Stromal cell of bone marrow (primary cell): Measurements from ENCODE around the gene ETV3.
"Not testable (repeated sequence)": the region's sequence is repeated elsewhere in the genome, so short reads cannot be mapped to it uniquely, and the experiment has no call there.

Experiments
- DNase-seq: peaks from one replicate; pipeline ENCODE4 v3.0.0-alpha.2; 2012; ENCODE audit warnings: low read depth

ETV3 gene

GRCh38 chr1:157138220-157139051, at the start of gene ETV3:
Gene ETV3, minus strand, starts transcription at chr1:157138395. Its CDS starts 2,043 bp downstream, at chr1:157136352.
- peak; percentile 80 for DNase-seq

- DNase-seq: no peak
These were observed 48.2 kb upstream of the ETV3 start for GRCh38 chr1:157186281-157186992.

GRCh38 chr1:157183870-157184269, 45.7 kb upstream of the ETV3 start:
- no peak for DNase-seq

- DNase-seq: not testable (repeated sequence)
These were observed 44.2 kb upstream of the ETV3 start for GRCh38 chr1:157182371-157182770.

GRCh38 chr1:157181790-157182189, 43.6 kb upstream of the ETV3 start:
- no peak for DNase-seq

- no peak for DNase-seq
These were observed 43.1 kb upstream of the ETV3 start for GRCh38 chr1:157181258-157181657.

- no peak for DNase-seq
These were observed 40.3 kb upstream of the ETV3 start for GRCh38 chr1:157178490-157178889.

GRCh38 chr1:157177733-157178394, 39.7 kb upstream of the ETV3 start:
- DNase-seq: no peak

- no peak for DNase-seq
These were observed 38.5 kb upstream of the ETV3 start for GRCh38 chr1:157176591-157177121.

GRCh38 chr1:157176016-157176415, 37.8 kb upstream of the ETV3 start:
- DNase-seq: no peak

- no peak for DNase-seq
These were observed 35.8 kb upstream of the ETV3 start for GRCh38 chr1:157173900-157174410.

GRCh38 chr1:157173241-157173640, 35.0 kb upstream of the ETV3 start:
- not testable (repeated sequence) for DNase-seq

- not testable (repeated sequence) for DNase-seq
These were observed 34.4 kb upstream of the ETV3 start for GRCh38 chr1:157172591-157172990.

GRCh38 chr1:157171903-157172503, 33.8 kb upstream of the ETV3 start:
- not testable (repeated sequence) for DNase-seq

- no peak for DNase-seq
These were observed 32.7 kb upstream of the ETV3 start for GRCh38 chr1:157170677-157171515.

GRCh38 chr1:157168015-157168414, 29.8 kb upstream of the ETV3 start:
- DNase-seq: no peak

- no peak for DNase-seq
These were observed 29.2 kb upstream of the ETV3 start for GRCh38 chr1:157167437-157167836.

GRCh38 chr1:157166590-157166989, 28.4 kb upstream of the ETV3 start:
- DNase-seq: no peak

- DNase-seq: peak; percentile 19
These were observed 25.3 kb upstream of the ETV3 start for GRCh38 chr1:157163273-157164127.

GRCh38 chr1:157162345-157162744, 24.1 kb upstream of the ETV3 start:
- DNase-seq: no peak
